Myocyte (in vitro differentiated cells): ENCODE results near the gene ILRUN. TPM values are rescaled to one million over a fixed set of nuclear protein-coding genes. Genes with fewer than 3 reads are reported as not detected.
"Not testable (repeated sequence)": the region's sequence is repeated elsewhere in the genome, so short reads cannot be mapped to it uniquely, and the experiment has no call there.

ENCODE experiments used
- DNase-seq: peaks from one replicate; pipeline ENCODE4 v3.0.0-alpha.2; 2012; ENCODE audit warnings: low read depth
- total RNA-seq: library from RNA; depleted of rRNA; stranded (reverse); fragments of >200 nt; gene quantifications from 2 replicates; pipeline ENCODE4 v1.2.3, GENCODE V29; 2014

ILRUN gene
- total RNA-seq, 1 donor from 2014 or later: 46.7 TPM

- DNase-seq: no peak
These were observed 1.5 kb upstream of the ILRUN start for GRCh38 chr6:34697904-34698559.

DNA sequence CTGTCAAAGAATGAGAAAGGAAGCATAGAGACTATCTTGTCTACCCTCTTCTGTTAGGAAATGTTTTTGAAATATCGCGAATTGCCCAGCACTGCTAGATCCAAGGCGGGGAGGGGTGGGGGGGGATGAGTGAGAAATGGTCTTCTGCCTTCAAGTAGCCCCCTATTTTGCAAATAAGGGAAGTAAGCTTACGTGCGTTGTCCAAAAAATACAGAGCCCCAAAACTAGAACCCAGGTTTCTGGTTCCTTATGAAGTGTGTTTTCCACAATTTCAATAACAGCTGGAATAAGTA is 923 bp upstream of the ILRUN start:
- no peak for DNase-seq

DNA sequence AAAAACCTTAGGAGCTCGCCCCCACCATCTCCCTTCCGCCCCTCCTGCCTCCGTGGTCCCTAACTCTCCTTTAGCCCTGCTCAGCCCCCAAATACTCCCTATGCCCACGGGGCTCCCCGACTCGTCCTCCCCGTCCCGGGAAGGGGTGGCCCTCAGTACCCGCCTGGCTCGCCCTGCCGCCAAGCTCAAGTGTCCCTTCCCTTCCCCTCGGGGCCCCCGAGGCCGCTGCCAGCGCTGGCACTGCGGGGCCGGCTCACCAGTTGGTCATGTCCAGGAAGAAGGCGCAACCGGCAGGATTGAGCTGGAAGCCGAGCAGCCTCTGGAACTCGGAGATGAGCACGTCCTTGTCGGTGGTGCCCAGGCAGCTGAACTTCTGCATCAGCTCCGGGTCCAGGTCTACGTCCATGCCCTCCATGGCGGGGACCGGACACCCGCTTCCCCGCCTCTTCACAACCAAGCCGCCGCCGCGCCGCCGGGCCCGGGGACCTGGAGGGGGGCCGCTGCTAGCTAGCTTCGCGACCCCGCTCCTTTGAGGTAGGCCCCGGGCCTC is 303 bp downstream of the ILRUN start:
- DNase-seq: peak; percentile 50

GRCh38 chr6:34695729-34696188 is 808 bp downstream of the ILRUN start:
- DNase-seq: no peak

DNA sequence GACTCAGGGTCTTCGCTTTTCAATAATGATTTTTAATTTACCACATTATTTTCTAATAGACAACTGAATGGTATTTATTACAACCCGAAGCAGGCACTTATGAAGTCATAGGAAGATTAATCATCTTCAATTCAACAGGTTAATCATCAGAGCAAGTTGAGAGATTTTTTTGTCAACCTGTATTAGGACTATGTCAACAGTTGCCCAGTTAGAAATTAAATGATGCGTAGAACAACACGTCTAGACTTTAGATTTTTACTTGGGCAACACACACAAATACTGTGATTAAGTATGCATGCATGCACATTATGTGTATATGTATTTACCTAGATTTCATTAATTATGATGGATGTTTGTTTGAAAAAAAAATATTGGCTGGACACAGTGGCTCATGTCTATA is 4.3 kb downstream of the ILRUN start:
- no peak for DNase-seq

DNA sequence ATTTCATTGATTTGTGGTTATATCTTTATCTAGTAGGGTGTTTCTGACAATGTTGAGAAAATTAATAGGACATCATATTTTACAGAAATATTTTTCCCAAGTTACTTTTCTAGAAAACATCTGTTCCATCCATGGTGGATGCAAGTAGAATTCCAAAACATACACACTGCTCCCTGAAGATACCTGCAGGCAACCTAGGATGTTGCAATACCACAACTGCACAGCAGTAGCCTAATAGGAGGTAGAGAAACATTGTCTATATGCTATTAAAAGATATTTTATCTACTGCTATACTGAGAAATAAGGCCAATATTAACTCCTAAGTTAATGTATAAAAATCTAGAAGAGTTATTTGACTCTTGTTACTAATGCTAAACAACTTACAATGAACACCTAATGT is 6.8 kb downstream of the ILRUN start:
- DNase-seq: no peak

DNA sequence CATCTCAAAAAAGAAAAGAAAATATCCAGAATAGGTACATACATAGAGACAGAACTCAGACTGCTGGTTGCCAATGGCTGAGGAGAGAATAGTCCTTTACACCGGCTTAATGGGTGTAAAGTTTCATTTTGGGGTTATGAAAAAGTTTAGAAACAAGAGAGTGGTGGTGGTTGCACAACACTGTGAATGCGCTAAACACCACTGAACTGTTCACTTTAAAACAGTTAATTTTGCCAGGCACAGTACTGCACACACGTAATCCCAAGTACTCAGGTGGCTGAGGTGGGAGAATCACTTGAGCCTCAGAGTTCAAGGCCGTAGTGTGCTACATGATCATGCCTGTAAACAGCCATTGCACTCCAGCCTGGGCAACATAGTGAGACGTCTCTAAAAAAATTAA is 7.6 kb downstream of the ILRUN start:
- DNase-seq: no peak

- no peak for DNase-seq
These were observed 11.6 kb downstream of the ILRUN start for GRCh38 chr6:34684919-34685318.

- no peak for DNase-seq
These were observed 12.2 kb downstream of the ILRUN start for GRCh38 chr6:34684364-34684763.

DNA sequence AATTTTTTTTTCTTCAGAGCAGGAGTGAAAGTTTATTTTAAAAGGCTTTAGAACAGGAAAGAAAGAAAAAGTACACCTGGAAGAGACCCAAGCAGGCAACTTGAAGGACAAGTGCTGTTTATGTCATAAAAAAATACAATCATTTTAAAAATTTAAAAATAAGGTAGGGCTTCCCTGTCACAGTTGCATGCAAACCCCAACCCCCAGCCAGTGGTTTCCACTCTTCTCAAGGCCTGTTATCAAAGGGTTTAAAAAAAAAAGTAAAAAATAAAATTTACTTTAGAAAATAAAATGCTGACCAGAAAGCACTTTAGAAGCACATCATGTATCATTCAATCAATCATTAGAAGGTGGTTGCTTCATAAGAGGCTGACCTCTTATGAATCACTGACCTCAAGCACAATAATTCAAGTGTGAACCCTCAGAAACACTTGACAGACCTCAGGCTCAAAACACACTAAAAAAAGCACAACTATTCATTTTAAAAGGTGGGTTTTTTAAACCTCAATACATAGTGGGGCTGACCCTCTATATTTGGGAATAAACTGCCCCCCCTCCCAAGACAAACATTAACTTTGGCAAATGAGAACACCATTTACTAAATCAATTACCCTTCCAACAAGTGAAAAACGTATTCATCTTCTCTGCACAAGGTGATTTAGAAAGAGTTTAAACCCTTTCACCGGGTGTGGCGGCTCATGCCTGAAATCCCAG is 15.6 kb downstream of the ILRUN start:
- DNase-seq: peak; percentile 26

- DNase-seq: not testable (repeated sequence)
These were observed 16.3 kb downstream of the ILRUN start for GRCh38 chr6:34680313-34680712.

DNA sequence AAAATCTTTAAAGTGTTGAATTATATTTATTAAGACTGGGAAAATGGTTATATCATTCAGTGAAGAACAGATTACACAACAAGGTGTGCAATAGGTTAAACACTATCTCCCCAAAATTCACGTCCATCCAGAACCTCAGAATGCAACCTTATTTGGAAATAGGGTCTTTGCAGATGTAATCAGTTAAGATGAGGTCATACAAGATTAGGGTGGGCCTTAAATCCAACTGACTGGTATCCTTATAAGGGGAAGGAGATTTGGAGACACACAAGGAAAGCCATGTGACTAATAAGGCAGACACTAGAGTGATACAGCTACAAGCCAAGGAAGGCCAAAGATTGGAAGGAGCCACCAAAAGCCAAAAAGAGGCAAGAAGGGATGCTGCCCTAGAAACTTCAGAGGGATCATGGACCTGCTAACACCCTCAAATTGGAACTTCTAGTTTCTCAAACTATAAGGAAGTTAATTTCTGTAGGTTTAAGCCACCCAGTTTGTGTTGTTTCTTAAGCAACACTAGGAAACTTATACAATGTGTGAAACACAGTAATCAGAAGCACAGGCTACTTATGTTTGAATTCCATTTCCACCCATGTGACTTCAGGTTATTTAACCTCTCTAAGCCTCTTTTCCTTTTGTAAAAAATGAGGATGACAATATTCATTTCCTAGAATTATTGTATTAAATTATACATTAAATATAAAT is 16.9 kb downstream of the ILRUN start:
- DNase-seq: no peak

DNA sequence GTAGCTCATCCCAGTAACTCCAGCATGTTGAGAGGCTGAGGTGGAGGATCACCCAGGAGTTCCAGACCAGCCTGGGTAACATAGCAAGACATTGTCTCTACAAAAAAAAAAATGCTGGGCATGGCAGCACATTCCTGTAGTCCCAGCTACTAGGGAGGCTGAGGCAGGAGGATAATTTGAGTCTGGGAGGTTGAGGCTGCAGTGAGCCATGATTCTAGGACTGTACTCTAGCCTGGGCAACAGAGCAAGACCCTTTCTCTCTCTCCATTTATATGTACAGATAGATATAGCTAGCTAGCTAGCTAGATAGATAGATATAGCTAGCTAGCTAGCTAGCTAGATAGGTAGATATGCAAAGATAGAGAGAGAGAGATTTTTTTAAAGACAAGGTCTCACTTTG is 20.4 kb downstream of the ILRUN start:
- DNase-seq: no peak

DNA sequence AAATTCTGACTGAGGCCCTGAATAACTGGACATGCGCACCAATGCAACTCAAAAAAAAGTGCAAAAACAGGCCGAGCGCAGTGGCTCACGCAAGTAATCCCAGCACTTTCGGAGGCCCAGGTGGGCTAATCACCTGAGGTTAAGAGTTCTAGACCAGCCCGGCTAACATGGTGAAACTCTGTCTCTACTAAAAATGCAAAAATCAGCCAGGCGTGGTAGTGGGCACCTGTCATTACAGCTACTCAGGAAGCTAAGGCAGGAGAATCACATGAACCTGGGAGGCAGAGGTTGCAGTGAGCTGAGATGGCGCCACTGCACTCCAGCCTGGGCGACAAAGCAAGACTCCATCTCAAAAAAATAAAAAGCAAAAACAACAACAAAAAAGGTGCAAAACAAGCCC is 21.6 kb downstream of the ILRUN start:
- DNase-seq: not testable (repeated sequence)

DNA sequence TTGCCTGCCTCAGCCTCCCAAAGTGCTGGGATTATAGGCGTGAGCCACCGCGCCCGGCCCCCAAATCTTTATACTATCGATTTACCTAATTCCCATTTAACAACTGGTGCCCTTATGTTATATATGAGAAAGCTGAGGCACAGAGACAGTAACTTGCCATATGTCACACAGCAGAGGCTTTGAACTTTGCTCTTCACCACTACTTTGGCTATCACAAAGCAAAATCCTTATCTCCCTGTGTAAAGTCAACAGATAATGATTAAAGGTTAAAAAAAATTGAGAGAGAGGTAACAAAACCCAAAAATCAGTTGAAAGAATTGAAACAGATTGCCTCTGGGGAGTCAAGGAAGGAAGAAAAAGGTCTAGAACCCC is 22.3 kb downstream of the ILRUN start:
- no peak for DNase-seq

DNA sequence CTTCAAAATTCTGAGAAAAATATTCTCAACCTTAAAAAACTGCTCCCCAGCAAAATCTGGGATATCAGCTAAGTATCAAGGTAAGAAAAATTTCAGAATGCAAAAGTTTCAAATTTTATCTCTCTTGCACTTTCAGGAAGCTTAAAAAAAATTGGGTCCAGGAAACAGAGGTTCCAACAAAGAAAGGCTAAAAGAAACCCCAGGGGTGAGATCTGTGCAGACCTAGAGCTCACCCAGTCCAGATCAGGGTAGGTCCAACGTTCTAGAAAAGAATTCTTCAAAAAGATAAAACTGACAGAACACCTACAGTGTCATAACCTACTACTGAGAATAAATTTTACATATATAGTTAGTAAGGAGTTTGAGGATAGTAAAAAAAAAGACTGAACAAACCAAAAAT is 23.5 kb downstream of the ILRUN start:
- DNase-seq: no peak

DNA sequence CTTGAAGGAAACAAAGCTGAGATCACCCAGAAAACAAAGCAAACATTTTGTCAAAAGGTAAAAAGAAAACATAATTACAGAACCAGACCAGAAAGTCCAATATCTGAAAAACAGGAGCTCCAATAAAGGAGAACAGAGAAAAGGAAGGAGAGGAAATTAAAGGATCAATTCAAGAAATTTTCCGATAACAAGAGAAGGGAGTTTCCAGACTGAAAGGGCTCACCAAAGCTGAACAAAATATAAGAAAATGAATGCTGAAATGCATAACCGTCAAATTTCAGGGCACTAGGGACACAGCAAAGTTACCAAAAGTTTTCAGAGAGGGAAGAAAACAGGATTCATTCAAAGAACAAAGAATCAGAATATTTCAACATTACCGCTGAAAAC is 23.9 kb downstream of the ILRUN start:
- no peak for DNase-seq

- DNase-seq: no peak
These were observed 24.5 kb downstream of the ILRUN start for GRCh38 chr6:34671801-34672656.

GRCh38 chr6:34671367-34671766 is 25.2 kb downstream of the ILRUN start:
- no peak for DNase-seq

- not testable (repeated sequence) for DNase-seq
These were observed 27.8 kb downstream of the ILRUN start for GRCh38 chr6:34668799-34669198.

GRCh38 chr6:34667481-34668238 is 28.9 kb downstream of the ILRUN start:
- DNase-seq: no peak
